ENCODE measurements around the gene AVP. TPM values are rescaled to one million over a fixed set of nuclear protein-coding genes. Genes with fewer than 3 reads are reported as not detected.

AVP gene
- total RNA-seq, 1 donor from 2014 or later, result not detected

GRCh38 chr20:3059489-3059888 lies 25.0 kb downstream of the AVP start:
- Mint-ChIP-seq H3K4me3 (ENCODE audit: unreplicated experiment) (no peak overlapping the region), H3K9me3 (ENCODE audit: unreplicated experiment) (no peaks in the 10 kb centered on the region), H3K4me1 (ENCODE audit: unreplicated experiment) (no peaks in the 10 kb centered on the region), H3K36me3 (ENCODE audit: low read depth, unreplicated experiment) (no peaks in the 10 kb centered on the region), H3K27ac (ENCODE audit: unreplicated experiment) (no peak overlapping the region), H3K27me3 (ENCODE audit: unreplicated experiment) (no peaks in the 10 kb centered on the region)
- no peak for DNase-seq (ENCODE audit: low spot score)
- TF ChIP-seq CTCF (IDR thresholded peaks at IDR 0.05; ENCODE audit: unreplicated experiment), result no peak

DNA sequence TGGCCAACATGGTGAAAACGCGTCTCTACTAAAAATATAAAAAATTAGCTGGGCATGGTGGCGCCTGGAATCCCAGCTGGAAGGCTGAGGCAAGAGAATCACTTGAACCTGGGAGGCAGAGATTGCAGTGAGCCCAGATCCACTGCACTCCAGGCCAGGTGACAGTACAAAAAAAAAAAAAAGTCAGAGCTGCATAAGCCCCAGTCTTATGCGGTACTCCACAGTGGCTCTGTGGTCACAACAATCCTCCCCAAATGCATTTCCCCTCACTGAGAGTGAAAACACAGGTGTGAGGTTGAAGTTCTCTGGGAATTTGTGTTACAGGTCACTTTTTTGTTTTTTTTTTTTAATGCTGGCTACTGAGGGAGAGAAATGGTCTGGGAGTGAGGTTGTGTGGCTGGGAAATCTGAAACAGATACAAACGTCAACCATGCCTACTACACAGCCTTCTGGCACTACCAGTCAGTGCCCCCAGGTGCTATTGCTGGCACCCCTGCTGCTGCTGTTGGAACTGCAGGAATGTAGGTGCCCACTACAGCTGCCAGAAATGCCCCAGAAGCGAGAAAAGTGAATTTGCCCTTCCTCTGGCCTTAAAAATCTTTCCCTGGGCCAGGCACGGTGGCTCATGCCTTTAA lies 33.0 kb downstream of the AVP start:
- Mint-ChIP-seq H3K36me3 (ENCODE audit: low read depth, unreplicated experiment) (peaks cover 16% of the 10 kb centered on the region), H3K4me1 (ENCODE audit: unreplicated experiment) (peaks cover 5% of the 10 kb centered on the region), H3K27ac (ENCODE audit: unreplicated experiment) (no peak overlapping the region), H3K9me3 (ENCODE audit: unreplicated experiment) (no peaks in the 10 kb centered on the region), H3K27me3 (ENCODE audit: unreplicated experiment) (no peaks in the 10 kb centered on the region), H3K4me3 (ENCODE audit: unreplicated experiment) (no peak overlapping the region)
- DNase-seq (ENCODE audit: low spot score), result no peak
- TF ChIP-seq CTCF (IDR thresholded peaks at IDR 0.05; ENCODE audit: unreplicated experiment), result no peak

DNA sequence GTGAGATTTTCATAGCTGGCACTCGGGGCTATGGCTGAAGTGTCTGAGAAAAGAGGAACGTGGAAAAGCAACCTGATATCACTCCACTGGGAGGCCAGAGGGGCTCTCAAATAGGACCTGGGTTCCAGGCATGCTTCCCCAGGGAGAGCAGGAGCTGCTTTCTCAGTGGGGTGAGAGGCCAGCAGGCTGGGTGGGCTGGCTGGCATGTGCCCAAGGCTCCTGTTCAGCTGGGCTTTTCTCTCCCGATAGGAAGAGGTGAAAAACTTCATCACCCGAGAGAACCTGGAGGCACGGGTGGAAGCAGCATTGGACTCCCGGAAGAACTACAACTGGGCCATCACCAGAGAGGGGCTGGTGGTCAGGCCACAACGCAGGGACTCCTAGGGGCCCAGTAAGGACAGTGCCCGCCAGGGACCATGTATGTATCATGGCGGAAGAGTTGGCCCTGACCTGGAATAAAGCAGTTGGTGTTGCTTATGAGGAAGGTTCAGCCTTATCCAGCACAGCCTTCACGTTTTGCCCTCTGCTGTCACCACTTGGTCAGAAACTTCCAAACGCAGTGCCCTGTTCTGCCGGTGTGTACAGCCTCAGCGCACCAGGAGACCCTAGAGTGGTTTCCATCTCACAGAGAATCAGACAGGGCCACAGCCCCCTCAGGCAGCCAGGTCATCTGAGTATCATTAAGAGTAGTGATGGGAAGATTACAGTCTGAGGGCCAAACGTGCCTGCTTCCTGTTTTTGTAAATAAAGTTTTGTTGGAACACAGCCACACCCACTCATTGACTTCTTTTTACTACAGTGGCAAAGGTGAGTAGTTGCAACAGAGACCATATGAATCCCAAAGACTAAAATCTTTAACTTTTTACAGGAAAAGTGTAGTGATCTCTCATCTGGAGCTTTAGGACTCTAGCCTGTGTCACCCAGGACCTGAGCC lies 36.8 kb downstream of the AVP start:
- H3K4me1 Mint-ChIP-seq (ENCODE audit: unreplicated experiment), result peaks cover 10% of the 10 kb centered on the region
- TF ChIP-seq CTCF (IDR thresholded peaks at IDR 0.05; ENCODE audit: unreplicated experiment), result no peak
- peak overlapping the region; percentile 67 for H3K4me3 Mint-ChIP-seq (ENCODE audit: unreplicated experiment)
- H3K27me3 Mint-ChIP-seq (ENCODE audit: unreplicated experiment), result peaks cover 6% of the 10 kb centered on the region
- no peaks in the 10 kb centered on the region for H3K9me3 Mint-ChIP-seq (ENCODE audit: unreplicated experiment)
- DNase-seq (ENCODE audit: low spot score), result no peak
- no peak overlapping the region for H3K27ac Mint-ChIP-seq (ENCODE audit: unreplicated experiment)
- H3K36me3 Mint-ChIP-seq (ENCODE audit: low read depth, unreplicated experiment), result peaks cover 16% of the 10 kb centered on the region

GRCh38 chr20:3046677-3047462 lies 37.7 kb downstream of the AVP start:
- Mint-ChIP-seq H3K27me3 (ENCODE audit: unreplicated experiment) (peaks cover 6% of the 10 kb centered on the region), H3K27ac (ENCODE audit: unreplicated experiment) (no peak overlapping the region), H3K4me3 (ENCODE audit: unreplicated experiment) (peak overlapping the region; percentile 94), H3K36me3 (ENCODE audit: low read depth, unreplicated experiment) (peaks cover 16% of the 10 kb centered on the region), H3K4me1 (ENCODE audit: unreplicated experiment) (peaks cover 18% of the 10 kb centered on the region), H3K9me3 (ENCODE audit: unreplicated experiment) (no peaks in the 10 kb centered on the region)
- DNase-seq (ENCODE audit: low spot score), result no peak
- TF ChIP-seq CTCF (IDR thresholded peaks at IDR 0.05; ENCODE audit: unreplicated experiment), result no peak

Measured in endothelial cell (in vitro differentiated cells).